PC-3 (cell line): Measurements from ENCODE around the gene ABCG4. TPM values are rescaled to one million over a fixed set of nuclear protein-coding genes. Genes with fewer than 3 reads are reported as not detected.

Source experiments
- ATAC-seq: fragments of 200-7000 bp; cut with Tn5 transposase; 2 replicates; pipeline ENCODE4 v1.9.1; 2020; ENCODE audit warnings: mild to moderate bottlenecking, moderate library complexity
- BruUV-seq: library from RNA; stranded (reverse); fragments of 400-500 nt; replicated peaks from 2 replicates; lab custom pipeline; 2021; lab: Mats Ljungman, UMichigan
- CTCF ChIA-PET: fragments of 300-600 bp; sonication (Branson Sonifier 250); formaldehyde crosslinking; loops from one replicate; lab custom pipeline; 2022; ENCODE audit warnings: antibody characterized with exemption; lab: Charles Lee
- POLR2A ChIA-PET: fragments of 300-600 bp; sonication (Branson Sonifier 250); formaldehyde crosslinking; loops from one replicate; lab custom pipeline; 2022; ENCODE audit warnings: antibody characterized with exemption; ENCODE audit not compliant: unreplicated experiment; lab: Charles Lee
- DNase-seq: peaks from one replicate; pipeline ENCODE4 v3.0.0-alpha.2; 2015
- H2AFZ ChIP-seq: fragments of 300-600 bp; sonication (generic); 2 replicates; pipeline ENCODE4 v1.6.0; 2016; ENCODE audit warnings: antibody characterized with exemption, low read length
- H3F3A ChIP-seq: fragments of 300-600 bp; sonication (generic); one replicate; pipeline ENCODE4 v1.6.0; 2017; ENCODE audit warnings: antibody characterized with exemption, low read length, control low read depth, mild to moderate bottlenecking; ENCODE audit not compliant: unreplicated experiment
- H3K27ac ChIP-seq: fragments of 300-600 bp; sonication (generic); 2 replicates; pipeline ENCODE4 v1.5.1; 2016; ENCODE audit warnings: mild to moderate bottlenecking, low read length
- H3K27me3 ChIP-seq: fragments of 300-600 bp; sonication (generic); 2 replicates; pipeline ENCODE4 v1.6.1; 2016; ENCODE audit warnings: low read length, mixed read lengths
- H3K36me3 ChIP-seq: fragments of 300-600 bp; sonication (generic); 2 replicates; pipeline ENCODE4 v1.6.1; 2016; ENCODE audit warnings: low read depth, mixed run types, low read length, mixed read lengths
- H3K4me1 ChIP-seq: fragments of 300-600 bp; sonication (generic); 2 replicates; pipeline ENCODE4 v1.5.1; 2016; ENCODE audit warnings: low read length; ENCODE audit not compliant: insufficient read depth
- H3K4me2 ChIP-seq: fragments of 300-600 bp; sonication (generic); 2 replicates; pipeline ENCODE4 v1.6.0; 2016; ENCODE audit warnings: low read length
- H3K4me3 ChIP-seq: fragments of 300-600 bp; sonication (generic); 2 replicates; pipeline ENCODE4 v1.5.1; 2016; ENCODE audit warnings: mild to moderate bottlenecking, low read length, mixed read lengths
- H3K79me2 ChIP-seq: fragments of 300-600 bp; sonication (generic); 2 replicates; pipeline ENCODE4 v1.6.1; 2017; ENCODE audit warnings: low read length, mixed read lengths
- H3K9ac ChIP-seq: fragments of 300-600 bp; sonication (generic); 2 replicates; pipeline ENCODE4 v1.6.0; 2016; ENCODE audit warnings: mild to moderate bottlenecking, low read length
- H3K9me2 ChIP-seq: fragments of 300-600 bp; sonication (generic); replicated peaks from 2 replicates; pipeline ENCODE4 v1.6.1; 2016; ENCODE audit warnings: mixed run types, low read length, mixed read lengths
- H3K9me3 ChIP-seq: fragments of 300-600 bp; sonication (generic); 2 replicates; pipeline ENCODE4 v1.6.1; 2016; ENCODE audit warnings: low read length, mixed read lengths
- H4K20me1 ChIP-seq: fragments of 300-600 bp; sonication (generic); 2 replicates; pipeline ENCODE4 v1.6.1; 2016; ENCODE audit warnings: low read length, mixed read lengths
- EZH2 ChIP-seq: fragments of 300-600 bp; sonication (generic); IDR thresholded peaks from one replicate; pipeline ENCODE4 v1.6.1; 2017; ENCODE audit warnings: antibody characterized with exemption, mild to moderate bottlenecking, low read length; ENCODE audit not compliant: unreplicated experiment
- EZH2phosphoT487 ChIP-seq: fragments of 300-600 bp; sonication (generic); IDR thresholded peaks from 2 replicates; pipeline ENCODE4 v1.6.1; 2018; ENCODE audit warnings: mild to moderate bottlenecking, antibody characterized with exemption, low read length, borderline replicate concordance
- intact Hi-C: fragments of 100-400 bp; cut with micrococcal nuclease; formaldehyde crosslinking; loops from 2 replicates; pipeline ENCODE4 v1.9.0; 2023
- total RNA-seq: library from RNA; depleted of rRNA; stranded (reverse); fragments of >200 nt; gene quantifications from 2 replicates; pipeline ENCODE4 v1.2.3, GENCODE V29; 2014
- TF ChIP-seq, protein P1 (sequence below): fragments of 300-600 bp; sonication (generic); conservative IDR thresholded peaks from 2 replicates; pipeline ENCODE4 v1.5.1; 2017; ENCODE audit warnings: antibody characterized with exemption, low read depth, mild to moderate bottlenecking, low read length

ABCG4 gene
- total RNA-seq, 1 experiment from 2014 or later, result 0.15 TPM

DNA sequence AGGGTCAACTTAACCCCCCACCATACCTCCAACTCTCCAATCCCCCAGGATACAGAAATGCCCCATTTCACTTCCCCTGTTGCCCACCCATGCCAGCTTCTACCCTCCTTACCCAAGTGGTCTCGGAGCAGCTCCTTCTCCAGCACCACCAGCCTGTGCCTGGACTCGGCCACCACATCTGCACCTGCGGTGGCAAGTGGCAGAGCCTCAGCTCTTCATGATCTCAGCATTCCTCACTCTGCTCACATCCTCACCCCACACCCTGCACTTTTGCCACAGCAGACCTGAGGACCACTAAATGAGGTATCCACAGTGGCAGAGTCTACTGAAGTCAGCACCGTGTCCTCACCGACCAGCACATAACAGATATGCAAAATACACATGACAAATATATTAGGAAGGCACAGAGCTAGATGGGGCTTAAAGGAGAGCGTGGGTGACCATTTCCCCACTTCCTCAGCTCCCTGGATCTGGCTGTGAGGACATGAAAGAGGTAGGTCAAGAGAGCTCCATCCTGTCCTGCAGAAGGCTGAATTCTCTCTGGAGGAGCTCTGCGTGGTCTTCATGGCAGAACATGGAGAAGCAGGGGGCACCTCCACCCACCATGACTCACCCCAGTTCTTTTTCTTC, 46.1 kb downstream of the ABCG4 start:
- DNase-seq, result no peak
- Histone ChIP-seq H3K9me3 (no peaks in the 10 kb centered on the region), H3K27me3 (no peaks in the 10 kb centered on the region), H3K9me2 (no peaks in the 10 kb centered on the region), H3K79me2 (no peaks in the 10 kb centered on the region), H4K20me1 (no peaks in the 10 kb centered on the region), H3K4me1 (peaks cover 17% of the 10 kb centered on the region), H3K36me3 (no peaks in the 10 kb centered on the region), H2AFZ (peak overlapping the region; percentile 58; the same call in 1 of the 2 replicates), H3K27ac (no peak overlapping the region), H3F3A (no peaks in the 10 kb centered on the region), H3K9ac (no peak overlapping the region), H3K4me2 (0 out of 2 replicates have a peak overlapping the region, but pooled peaks have one; percentile 22), H3K4me3 (no peak overlapping the region)
- ATAC-seq, result no peak
- CTCF ChIA-PET, result interaction anchor here (0.6 kb wide), 1 partner anchor 26 kb away, joined by 3 read pairs; no protein-coding TSS in a partner anchor
- no TSS peak for BruUV-seq
- POLR2A ChIA-PET, result no interaction called here
- intact Hi-C loops, result no loop called here
- TF ChIP-seq, protein P1, sequence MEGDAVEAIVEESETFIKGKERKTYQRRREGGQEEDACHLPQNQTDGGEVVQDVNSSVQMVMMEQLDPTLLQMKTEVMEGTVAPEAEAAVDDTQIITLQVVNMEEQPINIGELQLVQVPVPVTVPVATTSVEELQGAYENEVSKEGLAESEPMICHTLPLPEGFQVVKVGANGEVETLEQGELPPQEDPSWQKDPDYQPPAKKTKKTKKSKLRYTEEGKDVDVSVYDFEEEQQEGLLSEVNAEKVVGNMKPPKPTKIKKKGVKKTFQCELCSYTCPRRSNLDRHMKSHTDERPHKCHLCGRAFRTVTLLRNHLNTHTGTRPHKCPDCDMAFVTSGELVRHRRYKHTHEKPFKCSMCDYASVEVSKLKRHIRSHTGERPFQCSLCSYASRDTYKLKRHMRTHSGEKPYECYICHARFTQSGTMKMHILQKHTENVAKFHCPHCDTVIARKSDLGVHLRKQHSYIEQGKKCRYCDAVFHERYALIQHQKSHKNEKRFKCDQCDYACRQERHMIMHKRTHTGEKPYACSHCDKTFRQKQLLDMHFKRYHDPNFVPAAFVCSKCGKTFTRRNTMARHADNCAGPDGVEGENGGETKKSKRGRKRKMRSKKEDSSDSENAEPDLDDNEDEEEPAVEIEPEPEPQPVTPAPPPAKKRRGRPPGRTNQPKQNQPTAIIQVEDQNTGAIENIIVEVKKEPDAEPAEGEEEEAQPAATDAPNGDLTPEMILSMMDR, result no peak
- TF ChIP-seq EZH2 (no peak), EZH2phosphoT487 (no peak)

GRCh38 chr11:119195680-119196079, 46.8 kb downstream of the ABCG4 start:
- DNase-seq (peak; percentile 73), ATAC-seq (peak; percentile 77)
- Histone ChIP-seq H3K9ac (no peak overlapping the region), H3K9me2 (no peaks in the 10 kb centered on the region), H3K4me2 (0 out of 2 replicates have a peak overlapping the region, but pooled peaks have one; percentile 22), H3K4me1 (peaks cover 14% of the 10 kb centered on the region), H3K9me3 (no peaks in the 10 kb centered on the region), H2AFZ (peak overlapping the region; percentile 58), H3K27ac (no peak overlapping the region), H3K27me3 (no peaks in the 10 kb centered on the region), H3K36me3 (no peaks in the 10 kb centered on the region), H4K20me1 (no peaks in the 10 kb centered on the region), H3K4me3 (no peak overlapping the region), H3K79me2 (no peaks in the 10 kb centered on the region), H3F3A (no peaks in the 10 kb centered on the region)
- intact Hi-C loops, result loop anchor here (2.0 kb wide), 3 partner anchors 89 to 101 kb away; a partner anchor contains a TSS
- CTCF ChIA-PET, result no interaction called here
- POLR2A ChIA-PET, result no interaction called here
- TF ChIP-seq, protein P1, result no peak
- TF ChIP-seq EZH2phosphoT487 (no peak), EZH2 (no peak)
- no TSS peak for BruUV-seq
